ENCODE data around the gene ECHS1.

- TF ChIP-seq CTCF (IDR thresholded peaks at IDR 0.05), result no peak
- no peak for TF ChIP-seq BCL3 (IDR thresholded peaks at IDR 0.05)
- no peak for TF ChIP-seq REST (IDR thresholded peaks at IDR 0.05)
These were observed 45.3 kb upstream of the ECHS1 start for GRCh38 chr10:133418289-133418993.
